Smooth muscle cell (in vitro differentiated cells): ENCODE results near the gene ZNF827. TPM values are rescaled to one million over a fixed set of nuclear protein-coding genes. Genes with fewer than 3 reads are reported as not detected.

Source experiments
- DNase-seq: peaks from one replicate; lab custom pipeline; 2025; ENCODE audit not compliant: unreplicated experiment; lab: John Stamatoyannopoulos, UW
- H2AFZ ChIP-seq: fragments of 200-600 bp; sonication (generic); 2 replicates; pipeline ENCODE4 v1.6.0; 2016; ENCODE audit warnings: antibody characterized with exemption, low read depth, mild to moderate bottlenecking
- H3F3A ChIP-seq: fragments of 200-600 bp; sonication (generic); 2 replicates; pipeline ENCODE4 v1.6.0; 2017; ENCODE audit warnings: antibody characterized with exemption, low read depth
- H3K27ac ChIP-seq: fragments of 200-600 bp; sonication (generic); 2 replicates; pipeline ENCODE4 v1.5.1; 2016; ENCODE audit warnings: low read depth, mild to moderate bottlenecking
- H3K27me3 ChIP-seq: fragments of 200-600 bp; sonication (generic); 2 replicates; pipeline ENCODE4 v1.6.1; 2016; ENCODE audit warnings: low read depth, mild to moderate bottlenecking
- H3K36me3 ChIP-seq: fragments of 200-600 bp; sonication (generic); 2 replicates; pipeline ENCODE4 v1.5.1; 2016; ENCODE audit warnings: low read depth
- H3K4me1 ChIP-seq: fragments of 200-600 bp; sonication (generic); 2 replicates; pipeline ENCODE4 v1.5.1; 2016; ENCODE audit warnings: low read depth
- H3K4me2 ChIP-seq: fragments of 200-600 bp; sonication (generic); 2 replicates; pipeline ENCODE4 v1.6.0; 2016; ENCODE audit warnings: mild to moderate bottlenecking
- H3K4me3 ChIP-seq: fragments of 200-600 bp; sonication (generic); 2 replicates; pipeline ENCODE4 v1.5.1; 2016; ENCODE audit warnings: mild to moderate bottlenecking
- H3K79me2 ChIP-seq: fragments of 200-600 bp; sonication (generic); 2 replicates; pipeline ENCODE4 v1.6.0; 2016; ENCODE audit warnings: low read depth, mild to moderate bottlenecking
- H3K9ac ChIP-seq: fragments of 200-600 bp; sonication (generic); 2 replicates; pipeline ENCODE4 v1.6.0; 2016; ENCODE audit warnings: low read depth
- H3K9me3 ChIP-seq: fragments of 200-600 bp; sonication (generic); replicated peaks from 2 replicates; pipeline ENCODE4 v1.5.1; 2016; ENCODE audit warnings: low read depth
- H4K20me1 ChIP-seq: fragments of 200-600 bp; sonication (generic); 2 replicates; pipeline ENCODE4 v1.6.0; 2016; ENCODE audit warnings: low read depth
- WGBS: methylation state at CpG from one replicate; pipeline ENCODE4 v1.1.7; 2016; ENCODE audit warnings: low lambda C conversion rate; 5-methylcytosine and 5-hydroxymethylcytosine counted together
- polyA plus RNA-seq: library from polyadenylated mRNA; unstranded; fragments of >200 nt; fragmentation: Nextera tagmentation; extraction: Ambion mirVana; gene quantifications from 2 replicates; pipeline ENCODE4 v1.2.1, GENCODE V29; 2016
- total RNA-seq: library from RNA; depleted of rRNA; stranded (reverse); fragments of >200 nt; gene quantifications from 2 replicates; pipeline ENCODE4 v1.2.3, GENCODE V29; 2014
- TF ChIP-seq, protein P1 (sequence below): fragments of 200-600 bp; sonication (generic); IDR thresholded peaks from 2 replicates; pipeline ENCODE4 v1.5.1; 2017; ENCODE audit warnings: borderline replicate concordance, mild to moderate bottlenecking, antibody characterized with exemption; ENCODE audit not compliant: insufficient read depth, poor library complexity, severe bottlenecking

Gene ZNF827
- total and polyA plus RNA-seq, 2 experiments from 2014 or later: 6.5 to 12.8 TPM

GRCh38 chr4:145786830-145787229, 151.8 kb downstream of the ZNF827 start:
- TF ChIP-seq, protein P1, sequence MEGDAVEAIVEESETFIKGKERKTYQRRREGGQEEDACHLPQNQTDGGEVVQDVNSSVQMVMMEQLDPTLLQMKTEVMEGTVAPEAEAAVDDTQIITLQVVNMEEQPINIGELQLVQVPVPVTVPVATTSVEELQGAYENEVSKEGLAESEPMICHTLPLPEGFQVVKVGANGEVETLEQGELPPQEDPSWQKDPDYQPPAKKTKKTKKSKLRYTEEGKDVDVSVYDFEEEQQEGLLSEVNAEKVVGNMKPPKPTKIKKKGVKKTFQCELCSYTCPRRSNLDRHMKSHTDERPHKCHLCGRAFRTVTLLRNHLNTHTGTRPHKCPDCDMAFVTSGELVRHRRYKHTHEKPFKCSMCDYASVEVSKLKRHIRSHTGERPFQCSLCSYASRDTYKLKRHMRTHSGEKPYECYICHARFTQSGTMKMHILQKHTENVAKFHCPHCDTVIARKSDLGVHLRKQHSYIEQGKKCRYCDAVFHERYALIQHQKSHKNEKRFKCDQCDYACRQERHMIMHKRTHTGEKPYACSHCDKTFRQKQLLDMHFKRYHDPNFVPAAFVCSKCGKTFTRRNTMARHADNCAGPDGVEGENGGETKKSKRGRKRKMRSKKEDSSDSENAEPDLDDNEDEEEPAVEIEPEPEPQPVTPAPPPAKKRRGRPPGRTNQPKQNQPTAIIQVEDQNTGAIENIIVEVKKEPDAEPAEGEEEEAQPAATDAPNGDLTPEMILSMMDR: no peak
- 99% methylated on average over 5 of the region's 5 CpGs for WGBS
- Histone ChIP-seq H3K4me3 (no peak overlapping the region), H3K27me3 (no peaks in the 10 kb centered on the region), H3K4me2 (no peak overlapping the region), H3K36me3 (no peaks in the 10 kb centered on the region), H3F3A (no peaks in the 10 kb centered on the region), H3K9me3 (no peaks in the 10 kb centered on the region), H3K9ac (no peak overlapping the region), H3K27ac (no peak overlapping the region), H3K79me2 (no peaks in the 10 kb centered on the region), H2AFZ (no peak overlapping the region), H4K20me1 (no peaks in the 10 kb centered on the region), H3K4me1 (no peaks in the 10 kb centered on the region)
- DNase-seq: no peak

GRCh38 chr4:145786261-145786660, 152.4 kb downstream of the ZNF827 start:
- Histone ChIP-seq H3F3A (no peaks in the 10 kb centered on the region), H3K9me3 (no peaks in the 10 kb centered on the region), H3K79me2 (no peaks in the 10 kb centered on the region), H3K9ac (no peak overlapping the region), H3K4me1 (no peaks in the 10 kb centered on the region), H2AFZ (no peak overlapping the region), H4K20me1 (no peaks in the 10 kb centered on the region), H3K4me3 (no peak overlapping the region), H3K36me3 (no peaks in the 10 kb centered on the region), H3K4me2 (no peak overlapping the region), H3K27ac (no peak overlapping the region), H3K27me3 (no peaks in the 10 kb centered on the region)
- WGBS: 97% methylated on average over 2 of the region's 2 CpGs
- DNase-seq: no peak
- TF ChIP-seq, protein P1: no peak

DNA sequence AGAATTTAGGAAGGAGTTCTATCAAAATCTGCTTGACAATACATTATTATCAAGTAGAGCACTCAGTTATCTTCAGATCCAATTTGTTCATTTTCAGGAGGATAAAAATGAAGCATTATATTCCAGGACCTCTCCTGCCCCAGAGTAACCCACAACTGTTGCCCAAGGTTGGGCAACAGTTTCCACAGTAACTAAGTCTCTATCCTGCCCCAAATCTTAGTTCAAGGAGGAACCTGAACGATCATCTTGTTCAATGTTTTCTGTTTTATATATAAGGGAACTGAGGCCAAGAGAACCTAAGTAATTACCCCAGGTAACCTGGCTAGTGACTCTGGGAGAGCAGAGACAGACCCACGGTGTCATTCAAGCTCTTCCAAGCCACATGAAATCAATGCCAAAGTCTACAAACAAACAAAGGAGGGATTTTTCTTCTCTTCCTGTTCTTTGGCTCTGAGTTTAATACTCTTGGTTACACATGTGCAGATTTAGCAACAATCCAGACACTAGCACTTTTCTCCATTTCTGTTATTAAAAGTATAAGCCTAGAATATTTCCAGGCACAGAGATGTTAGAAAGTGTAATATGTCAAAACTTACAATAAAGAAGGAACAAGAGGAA, 153.1 kb downstream of the ZNF827 start:
- no peaks in the 10 kb centered on the region for H4K20me1 ChIP-seq
- no peaks in the 10 kb centered on the region for H3K9me3 ChIP-seq
- no peak overlapping the region for H2AFZ ChIP-seq
- no peaks in the 10 kb centered on the region for H3F3A ChIP-seq
- WGBS: 94% methylated on average over 2 of the region's 2 CpGs
- no peaks in the 10 kb centered on the region for H3K4me1 ChIP-seq
- no peaks in the 10 kb centered on the region for H3K79me2 ChIP-seq
- TF ChIP-seq, protein P1: no peak
- DNase-seq: no peak
- no peak overlapping the region for H3K9ac ChIP-seq
- no peaks in the 10 kb centered on the region for H3K36me3 ChIP-seq
- H3K4me2 ChIP-seq: no peak overlapping the region
- H3K27ac ChIP-seq: no peak overlapping the region
- H3K27me3 ChIP-seq: no peaks in the 10 kb centered on the region
- H3K4me3 ChIP-seq: no peak overlapping the region

- no peaks in the 10 kb centered on the region for H3F3A ChIP-seq
- no peak overlapping the region for H2AFZ ChIP-seq
- no peak overlapping the region for H3K27ac ChIP-seq
- no peaks in the 10 kb centered on the region for H3K4me1 ChIP-seq
- no peaks in the 10 kb centered on the region for H3K79me2 ChIP-seq
- no peaks in the 10 kb centered on the region for H3K9me3 ChIP-seq
- H3K36me3 ChIP-seq: no peaks in the 10 kb centered on the region
- no peaks in the 10 kb centered on the region for H4K20me1 ChIP-seq
- DNase-seq: no peak
- no peaks in the 10 kb centered on the region for H3K27me3 ChIP-seq
- H3K4me3 ChIP-seq: no peak overlapping the region
- WGBS: 98% methylated on average over 2 of the region's 2 CpGs
- TF ChIP-seq, protein P1: no peak
- H3K9ac ChIP-seq: no peak overlapping the region
- no peak overlapping the region for H3K4me2 ChIP-seq
Observed at GRCh38 chr4:145784036-145784435, 154.6 kb downstream of the ZNF827 start.
